ENCODE measurements around the gene PARD3B. TPM values are rescaled to one million over a fixed set of nuclear protein-coding genes. Genes with fewer than 3 reads are reported as not detected.

PARD3B gene
- total and polyA plus RNA-seq, 2 of the 4 experiments (the other 2 are of a cell fraction), result 3.3 to 15.6 TPM

DNA sequence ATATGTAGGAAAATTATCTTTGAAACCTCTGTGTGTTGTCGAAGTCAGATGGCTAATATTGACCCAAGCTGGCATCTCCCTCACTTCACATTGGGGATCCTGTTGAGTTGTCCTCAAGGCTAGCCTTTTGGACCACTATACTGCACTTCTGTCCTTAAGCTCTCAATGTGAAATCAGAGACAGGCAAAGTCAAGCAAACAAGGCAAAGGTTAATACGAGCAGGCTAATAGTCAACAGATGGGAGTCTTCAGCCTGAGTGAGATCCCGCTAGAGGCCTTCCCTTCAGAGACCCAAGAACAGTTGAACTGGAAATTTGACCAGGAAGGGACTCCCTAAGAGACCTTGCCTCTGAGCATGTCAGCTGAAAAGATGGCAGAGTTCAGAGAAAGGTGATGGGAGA lies 475.4 kb downstream of the PARD3B start:
- 100% methylated on average over 1 of the region's 3 CpGs; no CpG with 5 or more reads in 1 of the 2 experiments for WGBS, 2 experiments (ENCODE audit: extremely low coverage in 2 of 2, insufficient read length in 1 of 2)
- H2BK120ac ChIP-seq (ENCODE audit: low read depth, low read length), result no peak overlapping the region
- no peak overlapping the region for H4K5ac ChIP-seq (ENCODE audit: low read depth, low read length)
- H3K56ac ChIP-seq (ENCODE audit: extremely low read depth, insufficient read depth, low read length), result no peak overlapping the region
- H3K9me1 ChIP-seq (ENCODE audit: insufficient read depth, low read length), result peaks cover 6% of the 10 kb centered on the region
- H2AFZ ChIP-seq (replicated peaks; ENCODE audit: low read length, poor library complexity), result no peak overlapping the region
- H3K4me2 ChIP-seq (ENCODE audit: low read depth, low read length), result no peak overlapping the region
- dilution Hi-C loops (cut with HindIII; ENCODE audit: low sequenced_read_pairs, unreplicated experiment) (no loop called here), in situ Hi-C loops (cut with MboI; ENCODE audit: low sequenced_read_pairs) (no loop called here), intact Hi-C loops (cut with micrococcal nuclease) (loop anchor here (10.0 kb wide), 1 partner anchor 664 kb away; the partner anchor contains the start of gene NRP2)
- no peak overlapping the region for H2AK9ac ChIP-seq (replicated peaks; ENCODE audit: low read depth, low read length, poor library complexity)
- no TSS peak for BruUV-seq (replicated peaks)
- no peaks in the 10 kb centered on the region for H4K20me1 ChIP-seq (ENCODE audit: insufficient read depth, low read length)
- no peak overlapping the region for H2BK5ac ChIP-seq (ENCODE audit: low read depth, low read length, poor library complexity, severe bottlenecking)
- H4K8ac ChIP-seq (ENCODE audit: low read depth in 2 of 2, low read length in 2 of 2), result no peak overlapping the region
- H3K4ac ChIP-seq (ENCODE audit: low read depth, low read length), result no peak overlapping the region
- no peak overlapping the region for H4K91ac ChIP-seq (ENCODE audit: insufficient read depth, low read depth, low read length)
- H2BK15ac ChIP-seq (ENCODE audit: low read depth, low read length), result no peak overlapping the region
- no peak for DNase-seq
- ChIA-PET CTCF (no interaction called here), POLR2A (ENCODE audit: unreplicated experiment) (no interaction called here)
- H3K4me1 ChIP-seq (ENCODE audit: control insufficient read depth, insufficient read depth, low read length), result peaks cover 4% of the 10 kb centered on the region
- H3K4me3 ChIP-seq (ENCODE audit: insufficient read depth, low read depth, low read length), result no peak overlapping the region
- H3K27ac ChIP-seq (ENCODE audit: insufficient read depth, low read length), result no peak overlapping the region
- H3K79me1 ChIP-seq (ENCODE audit: low read depth in 1 of 2, low read length in 2 of 2), result peaks cover 9 to 16% of the 10 kb centered on the region in 2 experiments; a peak in 2 of 4 replicates
- H2BK20ac ChIP-seq (ENCODE audit: low read depth, low read length), result no peak overlapping the region
- no peak overlapping the region for H2AK5ac ChIP-seq (ENCODE audit: low read depth, low read length)
- H3K27me3 ChIP-seq (ENCODE audit: control insufficient read depth, insufficient read depth, low read length), result no peaks in the 10 kb centered on the region
- no peak overlapping the region for H3K23ac ChIP-seq (ENCODE audit: low read depth, low read length)
- no peak for ATAC-seq (ENCODE audit: low read depth)
- TF ChIP-seq FOS (IDR thresholded peaks at IDR 0.05; ENCODE audit: low read depth, low read length) (no peak), MAFK (IDR thresholded peaks at IDR 0.05; ENCODE audit: low read depth, low read length) (no peak)
- H3K9me3 ChIP-seq (ENCODE audit: control insufficient read depth, insufficient read depth, low read length), result no peaks in the 10 kb centered on the region
- no peak overlapping the region for H3K14ac ChIP-seq (replicated peaks; ENCODE audit: low read depth, low read length)
- H3K36me3 ChIP-seq (ENCODE audit: control insufficient read depth, insufficient read depth, low read length), result no peaks in the 10 kb centered on the region
- no peak overlapping the region for H3K18ac ChIP-seq (ENCODE audit: low read depth, low read length)
- no peak overlapping the region for H3K9ac ChIP-seq (ENCODE audit: low read depth, low read length)
